HEK293T (cell line): ENCODE data around the gene TOM1L1.

ENCODE experiments used
- CTCF ChIA-PET: fragments of 350-600 bp; formaldehyde crosslinking; extraction: SDS; loops from one replicate; lab custom pipeline; 2021; ENCODE audit warnings: antibody characterized with exemption, inconsistent platforms; lab: Yijun Ruan, JAX
- POLR2A ChIA-PET: fragments of 350-600 bp; formaldehyde crosslinking; extraction: SDS; loops from one replicate; lab custom pipeline; 2020; ENCODE audit warnings: antibody characterized with exemption, inconsistent platforms; lab: Yijun Ruan, JAX
- DNase-seq: peaks from one replicate; pipeline ENCODE4 v3.0.0; 2012; ENCODE audit warnings: mixed read lengths; ENCODE audit errors: extremely low spot score
- ARNT ChIP-seq: fragments of 450-650 bp; IDR thresholded peaks from 2 replicates; pipeline ENCODE4 v1.6.1; 2017; ENCODE audit warnings: mild to moderate bottlenecking
- BHLHE40 ChIP-seq: fragments of 450-650 bp; IDR thresholded peaks from 2 replicates; pipeline ENCODE4 v1.6.1; 2016; ENCODE audit warnings: mild to moderate bottlenecking, moderate library complexity, borderline replicate concordance
- CTBP1 ChIP-seq: fragments of 450-650 bp; IDR thresholded peaks from 2 replicates; pipeline ENCODE4 v1.6.1; 2016; ENCODE audit warnings: borderline replicate concordance
- ELF4 ChIP-seq: fragments of 450-650 bp; IDR thresholded peaks from 2 replicates; pipeline ENCODE4 v1.6.1; 2017; ENCODE audit warnings: antibody characterized with exemption
- FOXA1 ChIP-seq: fragments of 450-650 bp; IDR thresholded peaks from 2 replicates; pipeline ENCODE4 v1.6.1; 2016; ENCODE audit warnings: mild to moderate bottlenecking
- FOXK2 ChIP-seq: fragments of 450-650 bp; IDR thresholded peaks from 2 replicates; pipeline ENCODE4 v1.6.1; 2016; ENCODE audit warnings: mild to moderate bottlenecking
- FOXM1 ChIP-seq: fragments of 450-650 bp; IDR thresholded peaks from 2 replicates; pipeline ENCODE4 v1.6.1; 2017; ENCODE audit warnings: mild to moderate bottlenecking, borderline replicate concordance
- HDGF ChIP-seq: fragments of 450-650 bp; IDR thresholded peaks from 2 replicates; pipeline ENCODE4 v1.6.1; 2017; ENCODE audit warnings: antibody characterized with exemption, borderline replicate concordance
- L3MBTL2 ChIP-seq: fragments of 450-650 bp; conservative IDR thresholded peaks from 2 replicates; pipeline ENCODE4 v1.6.1; 2016; ENCODE audit warnings: mild to moderate bottlenecking
- LEF1 ChIP-seq: fragments of 450-650 bp; IDR thresholded peaks from 2 replicates; pipeline ENCODE4 v1.6.1; 2017; ENCODE audit warnings: mild to moderate bottlenecking, borderline replicate concordance
- NFRKB ChIP-seq: fragments of 450-650 bp; IDR thresholded peaks from 2 replicates; pipeline ENCODE4 v1.6.1; 2016; ENCODE audit warnings: mild to moderate bottlenecking, moderate library complexity
- SP1 ChIP-seq: fragments of 450-650 bp; IDR thresholded peaks from 2 replicates; pipeline ENCODE4 v1.6.1; 2017
- SUZ12 ChIP-seq: fragments of 450-650 bp; IDR thresholded peaks from 2 replicates; pipeline ENCODE4 v1.6.1; 2016; ENCODE audit warnings: mild to moderate bottlenecking
- TARDBP ChIP-seq: fragments of 450-650 bp; IDR thresholded peaks from 2 replicates; pipeline ENCODE4 v1.6.1; 2016
- ZNF384 ChIP-seq: fragments of 450-650 bp; IDR thresholded peaks from 2 replicates; pipeline ENCODE4 v1.6.1; 2016
- TF ChIP-seq, protein P1 (sequence below): fragments of 450-650 bp; IDR thresholded peaks from 2 replicates; pipeline ENCODE4 v1.6.1; 2016

TOM1L1 gene

DNA sequence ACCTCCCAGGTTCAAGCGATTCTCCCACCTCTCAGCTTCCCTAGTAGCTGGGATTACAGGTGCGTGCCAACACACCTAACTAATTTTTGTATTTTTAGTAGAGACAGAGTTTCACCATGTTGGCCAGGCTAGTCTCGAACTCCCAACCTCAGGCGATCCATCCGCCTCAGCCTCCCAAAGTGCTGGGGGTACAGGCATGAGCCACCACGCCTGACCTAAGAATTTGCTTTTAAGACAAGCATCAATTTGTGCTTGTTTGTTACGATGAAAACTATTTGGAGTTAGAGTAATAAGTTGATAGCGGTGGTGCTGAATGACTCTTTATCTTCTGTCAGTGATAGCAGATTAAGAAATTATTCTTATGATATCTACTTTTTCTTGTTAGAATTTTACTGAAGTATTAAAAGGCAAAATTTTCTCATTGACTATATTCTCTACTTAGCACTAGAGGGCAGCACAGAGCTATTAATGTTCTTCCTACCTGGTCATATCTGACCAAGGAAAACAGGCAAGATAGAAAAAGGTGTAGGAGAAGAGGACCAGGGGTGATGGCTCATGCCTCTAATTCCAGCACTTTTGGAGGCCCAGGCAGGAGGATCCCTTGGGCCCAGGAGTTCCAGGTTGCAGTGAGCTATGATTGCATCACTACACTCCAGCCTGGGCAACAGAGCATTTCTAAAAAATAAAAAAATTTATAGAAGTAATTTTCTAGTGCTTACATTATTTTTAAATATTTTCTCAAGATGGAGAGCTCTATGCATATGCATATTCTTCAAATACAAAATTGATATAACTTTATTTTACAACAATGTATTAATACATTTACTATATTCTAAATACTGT is 92.4 kb downstream of the TOM1L1 start:
- peak; percentile 46 for DNase-seq
- TF ChIP-seq HDGF (no peak), CTBP1 (no peak), BHLHE40 (no peak), FOXM1 (no peak), NFRKB (no peak), TARDBP (no peak), ARNT (no peak)
- TF ChIP-seq, protein P1, sequence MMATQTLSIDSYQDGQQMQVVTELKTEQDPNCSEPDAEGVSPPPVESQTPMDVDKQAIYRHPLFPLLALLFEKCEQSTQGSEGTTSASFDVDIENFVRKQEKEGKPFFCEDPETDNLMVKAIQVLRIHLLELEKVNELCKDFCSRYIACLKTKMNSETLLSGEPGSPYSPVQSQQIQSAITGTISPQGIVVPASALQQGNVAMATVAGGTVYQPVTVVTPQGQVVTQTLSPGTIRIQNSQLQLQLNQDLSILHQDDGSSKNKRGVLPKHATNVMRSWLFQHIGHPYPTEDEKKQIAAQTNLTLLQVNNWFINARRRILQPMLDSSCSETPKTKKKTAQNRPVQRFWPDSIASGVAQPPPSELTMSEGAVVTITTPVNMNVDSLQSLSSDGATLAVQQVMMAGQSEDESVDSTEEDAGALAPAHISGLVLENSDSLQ = no peak

DNA sequence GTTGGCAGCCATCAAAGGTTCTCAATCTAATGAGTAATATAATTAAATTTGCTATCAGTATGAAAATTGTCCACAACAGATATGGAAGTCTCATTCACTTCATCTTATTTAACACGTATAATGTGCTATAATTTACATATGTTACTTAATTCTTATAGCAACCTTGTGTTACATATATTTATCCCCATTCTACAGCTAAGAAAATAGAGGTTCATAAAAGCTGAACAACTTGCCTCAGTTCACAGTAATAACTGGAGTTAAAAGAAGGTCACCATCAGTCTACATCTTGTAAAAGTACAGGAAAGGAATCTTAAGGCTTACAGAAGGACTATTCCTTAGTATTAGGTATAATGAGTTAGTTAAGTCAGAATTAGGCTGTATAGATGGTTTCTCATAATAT is 95.8 kb downstream of the TOM1L1 start:
- CTCF ChIA-PET = no interaction called here
- POLR2A ChIA-PET = no interaction called here
- TF ChIP-seq FOXA1 (no peak), SUZ12 (no peak), ELF4 (no peak), SP1 (no peak), NFRKB (no peak), LEF1 (no peak), BHLHE40 (no peak), ZNF384 (no peak), TARDBP (no peak), L3MBTL2 (no peak), HDGF (no peak), FOXK2 (no peak), CTBP1 (no peak), FOXM1 (no peak)
- TF ChIP-seq, protein P1 = no peak
- DNase-seq = no peak

More for the DNA sequence above, 92.4 kb downstream of the TOM1L1 start:
- CTCF ChIA-PET = interaction anchor here (0.7 to 2.6 kb wide), 14 partner anchors 9 to 1527 kb away, joined by 3 to 19 read pairs (median 4); no protein-coding TSS in a partner anchor
- POLR2A ChIA-PET = no interaction called here

- ChIA-PET POLR2A (interaction anchor here (0.6 kb wide), 1 partner anchor 34 kb away, joined by 3 read pairs; no protein-coding TSS in a partner anchor), CTCF (no interaction called here)
- TF ChIP-seq ARNT (no peak), FOXA1 (no peak), SUZ12 (no peak), SP1 (no peak), ELF4 (no peak), L3MBTL2 (no peak), LEF1 (no peak), TARDBP (no peak), HDGF (no peak), CTBP1 (no peak), BHLHE40 (no peak), FOXM1 (no peak)
- no peak for DNase-seq
Observed at GRCh38 chr17:55002458-55002857, 101.8 kb downstream of the TOM1L1 start.

DNA sequence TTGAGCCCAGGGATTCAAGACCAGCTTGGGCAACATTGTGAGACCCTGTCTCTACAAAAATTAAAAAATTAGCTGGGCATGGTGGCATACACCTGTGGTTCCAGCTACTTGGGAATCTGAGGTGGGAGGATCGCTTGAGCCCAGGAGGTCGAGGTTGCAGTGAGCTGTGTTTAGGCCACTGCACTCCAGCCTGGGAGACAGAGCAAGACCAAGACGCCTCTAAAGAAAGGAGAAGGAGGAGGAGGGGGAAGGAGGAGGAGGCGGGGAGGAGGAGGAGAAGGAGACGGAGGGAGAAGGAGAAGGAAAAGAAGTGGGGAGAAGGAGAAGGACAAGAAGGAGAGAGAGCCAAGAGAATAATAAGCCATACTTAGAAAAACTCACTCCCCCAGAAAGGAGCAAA is 103.8 kb downstream of the TOM1L1 start:
- TF ChIP-seq ARNT = no peak
- no peak for TF ChIP-seq FOXM1
- TF ChIP-seq, protein P1 = no peak
- TF ChIP-seq HDGF = no peak
- no peak for TF ChIP-seq CTBP1
- no peak for TF ChIP-seq FOXA1
- no peak for TF ChIP-seq TARDBP
- no peak for TF ChIP-seq ZNF384
- no peak for TF ChIP-seq NFRKB
- no peak for TF ChIP-seq SP1
- TF ChIP-seq LEF1 = no peak
- no peak for TF ChIP-seq FOXK2
- no peak for TF ChIP-seq L3MBTL2
- no peak for TF ChIP-seq ELF4
- no peak for TF ChIP-seq BHLHE40
- TF ChIP-seq SUZ12 = no peak
- CTCF ChIA-PET = interaction anchor here (1.4 kb wide), 1 partner anchor 30 kb away, joined by 3 read pairs; no protein-coding TSS in a partner anchor
- POLR2A ChIA-PET = no interaction called here
- DNase-seq = no peak

DNA sequence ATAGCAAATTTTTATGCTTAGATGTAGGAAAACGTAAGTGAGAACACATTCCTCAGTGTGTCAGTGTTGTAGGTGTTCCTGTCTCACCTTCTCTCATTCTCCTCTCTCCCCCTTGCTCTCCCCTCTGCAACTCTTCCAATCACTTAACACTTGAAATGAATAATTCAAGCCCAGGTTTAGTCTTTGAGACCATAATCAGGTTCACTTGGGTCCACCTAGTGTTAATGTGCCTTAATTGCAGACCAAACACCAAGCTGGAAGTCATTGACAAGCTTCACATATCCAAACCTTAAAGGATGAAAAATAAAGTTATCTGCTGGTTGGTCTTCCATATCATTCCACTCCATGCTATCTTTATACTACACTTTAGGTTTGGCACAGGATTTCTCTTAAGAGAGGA is 104.9 kb downstream of the TOM1L1 start:
- ChIA-PET CTCF (interaction anchor here (1.0 to 1.4 kb wide), 2 partner anchors 12 to 31 kb away, joined by 3 to 7 read pairs; no protein-coding TSS in a partner anchor), POLR2A (no interaction called here)
- no peak for TF ChIP-seq ARNT
- no peak for TF ChIP-seq FOXK2
- TF ChIP-seq LEF1 = no peak
- TF ChIP-seq FOXA1 = no peak
- no peak for TF ChIP-seq TARDBP
- TF ChIP-seq SUZ12 = no peak
- TF ChIP-seq ZNF384 = no peak
- TF ChIP-seq BHLHE40 = no peak
- no peak for TF ChIP-seq HDGF
- no peak for TF ChIP-seq NFRKB
- no peak for TF ChIP-seq ELF4
- no peak for TF ChIP-seq CTBP1
- TF ChIP-seq FOXM1 = no peak
- TF ChIP-seq, protein P1 = no peak
- no peak for TF ChIP-seq SP1
- no peak for TF ChIP-seq L3MBTL2
- peak; percentile 9 for DNase-seq
